K562 (cell line): ENCODE measurements around the gene NOP14.

Experiments used
- CEBPB ChIP-seq: fragments of 450-650 bp; IDR thresholded peaks from 2 replicates; pipeline ENCODE4 v1.6.1; 2016; ENCODE audit warnings: missing genetic modification characterization, missing compliant biosample characterization
- CTCF ChIP-seq, 3 experiments: IDR thresholded peaks in 2 of 3; conservative IDR thresholded peaks in 1 of 3; 2 replicates each; pipeline ENCODE4 v1.5.1; 2011 to 2012; ENCODE audit warnings: low read length in 3 of 3, mild to moderate bottlenecking in 3 of 3, control low read depth in 2 of 3, improper control_type of control experiment in 1 of 3, inconsistent platforms in 1 of 3, low read depth in 1 of 3, mixed read lengths in 1 of 3, moderate library complexity in 1 of 3; ENCODE audit not compliant: insufficient read depth in 2 of 3
- ETS1 ChIP-seq: conservative IDR thresholded peaks from 2 replicates; pipeline ENCODE4 v1.6.1; 2011; ENCODE audit warnings: low read depth, mild to moderate bottlenecking, low read length; ENCODE audit not compliant: control insufficient read depth
- HDAC2 ChIP-seq: fragments of 450-650 bp; IDR thresholded peaks from 2 replicates; pipeline ENCODE4 v1.6.1; 2016; ENCODE audit warnings: mild to moderate bottlenecking
- PRMT5 ChIP-seq: sonication (generic); formaldehyde crosslinking; IDR thresholded peaks from 2 replicates; pipeline ENCODE4 v1.5.0; 2020; ENCODE audit warnings: missing genetic modification reagents
- RAD21 ChIP-seq, 2 experiments: fragments of 250-450 bp in 1 of 2; fragments of 450-650 bp in 1 of 2; sonication (Bioruptor Pico) in 1 of 2; formaldehyde crosslinking in 1 of 2; IDR thresholded peaks in 1 of 2; conservative IDR thresholded peaks in 1 of 2; 2 replicates each; pipeline versions ENCODE4 v1.4.0 to v1.8.0; 2020 to 2022; ENCODE audit warnings: mild to moderate bottlenecking in 2 of 2, moderate library complexity in 1 of 2
- RBM22 ChIP-seq: fragments of 200-400 bp; formaldehyde crosslinking; IDR thresholded peaks from 2 replicates; pipeline ENCODE4 v1.6.1; 2018; ENCODE audit warnings: low read length, low read depth; ENCODE audit not compliant: poor library complexity, severe bottlenecking
- SAFB2 ChIP-seq: fragments of 200-400 bp; formaldehyde crosslinking; IDR thresholded peaks from 2 replicates; pipeline ENCODE4 v1.6.1; 2018; ENCODE audit warnings: borderline replicate concordance, low read length, low read depth, moderate library complexity; ENCODE audit not compliant: severe bottlenecking
- ZFP30 ChIP-seq: fragments of 250-450 bp; sonication (Bioruptor Pico); IDR thresholded peaks from 2 replicates; pipeline ENCODE4 v1.8.0; 2022; ENCODE audit warnings: moderate library complexity, mild to moderate bottlenecking, inconsistent platforms, borderline replicate concordance
- ZNF318 ChIP-seq, 2 experiments: fragments of 450-650 bp; IDR thresholded peaks; 2 replicates each; pipeline ENCODE4 v1.6.1; 2016; ENCODE audit warnings: mild to moderate bottlenecking in 2 of 2, borderline replicate concordance in 1 of 2, low read depth in 1 of 2, moderate library complexity in 1 of 2
- ZNF395 ChIP-seq: fragments of 200-800 bp; sonication (Bioruptor generic); IDR thresholded peaks from 2 replicates; pipeline ENCODE4 v1.6.1; 2017; ENCODE audit warnings: missing genetic modification characterization, missing compliant biosample characterization

GRCh38 chr4:2891294-2891693 lies 71.9 kb downstream of the NOP14 start:
- no peak for TF ChIP-seq ZNF395 (CRISPR knock-in tag)
- no peak for TF ChIP-seq RAD21 (CRISPR knock-in tag; conservative IDR thresholded peaks at IDR 0.05 in 1 of 2, IDR thresholded peaks at IDR 0.05 in 1 of 2)
- TF ChIP-seq CEBPB (tag): no peak
- no peak for TF ChIP-seq CTCF (IDR thresholded peaks at IDR 0.05 in 2 of 3, conservative IDR thresholded peaks at IDR 0.05 in 1 of 3; ENCODE audit: insufficient read depth in 2 of 3, low read depth in 1 of 3, low read length in 3 of 3)
- TF ChIP-seq PRMT5: no peak
- no peak for TF ChIP-seq RBM22
- no peak for TF ChIP-seq HDAC2
- TF ChIP-seq ETS1: no peak
- no peak for TF ChIP-seq SAFB2
- no peak for TF ChIP-seq ZFP30 (CRISPR knock-in tag)
- no peak for TF ChIP-seq ZNF318 (IDR thresholded peaks at IDR 0.05; ENCODE audit: borderline replicate concordance in 1 of 2, low read depth in 1 of 2)
